Sigmoid colon (tissue), 7 donors: Measurements from ENCODE around the gene TRPM3. TPM values are rescaled to one million over a fixed set of nuclear protein-coding genes. Genes with fewer than 3 reads are reported as not detected.

Experiments
- DNase-seq: peaks from one replicate; pipeline ENCODE4 v3.0.0-alpha.2; 2019
- H3K27ac ChIP-seq, 4 donors: fragments of 200-600 bp; sonication (generic); one replicate each; pipeline ENCODE4 v1.5.1; 2016 to 2019; ENCODE audit warnings: mild to moderate bottlenecking in 1 of 4
- H3K27me3 ChIP-seq, 3 donors: fragments of 200-600 bp; sonication (generic); one replicate each; pipeline ENCODE4 v1.5.1; 2019; ENCODE audit warnings: mild to moderate bottlenecking in 1 of 3
- H3K36me3 ChIP-seq, 4 donors: fragments of 200-600 bp; sonication (generic); one replicate each; pipeline ENCODE4 v1.5.1; 2016 to 2019
- H3K4me1 ChIP-seq, 4 donors: fragments of 200-600 bp; sonication (generic); one replicate each; pipeline ENCODE4 v1.5.1; 2017 to 2019
- H3K4me3 ChIP-seq, 4 donors: fragments of 200-600 bp; sonication (generic); one replicate each; pipeline ENCODE4 v1.5.1; 2017 to 2019; ENCODE audit warnings: mild to moderate bottlenecking in 2 of 4, moderate library complexity in 1 of 4
- H3K9me3 ChIP-seq, 4 donors: fragments of 200-600 bp in 3 of 4; sonication (generic) in 3 of 4; one replicate each; pipeline versions ENCODE4 v1.5.1 to v1.6.1; 2013 to 2019
- EP300 ChIP-seq, 4 donors: sonication (generic); formaldehyde crosslinking; IDR thresholded peaks; one replicate each; pipeline ENCODE4 v1.6.1; 2017; ENCODE audit warnings: antibody characterized with exemption in 4 of 4
- POLR2A ChIP-seq, 2 donors: fragments of 450-650 bp; IDR thresholded peaks; one replicate each; pipeline ENCODE4 v1.6.1; 2016; ENCODE audit warnings: antibody characterized with exemption in 2 of 2, mild to moderate bottlenecking in 2 of 2, moderate library complexity in 2 of 2
- POLR2AphosphoS5 ChIP-seq, 4 donors: sonication (generic); formaldehyde crosslinking; IDR thresholded peaks; one replicate each; pipeline ENCODE4 v1.6.1; 2017; ENCODE audit warnings: antibody characterized with exemption in 4 of 4
- WGBS, 2 donors: extraction: QIAGEN DNeasy Blood & Tissue Kit; methylation state at CpG; one replicate each; pipeline ENCODE4 v1.1.7; 2013; 5-methylcytosine and 5-hydroxymethylcytosine counted together
- intact Hi-C: fragments of 100-400 bp; cut with DNase I; formaldehyde crosslinking; loops from one replicate; pipeline ENCODE4 v1.15.1; 2023
- polyA plus RNA-seq, 3 donors: library from polyadenylated mRNA; stranded (reverse); fragments of 200-250 nt; gene quantifications; one replicate each; pipeline ENCODE4 v1.2.3, GENCODE V29; 2013
- total RNA-seq, 4 donors: library from RNA; depleted of rRNA; stranded (reverse); fragments of >200 nt; gene quantifications; one replicate each; pipeline ENCODE4 v1.1.0, GENCODE V29; 2016
- TF ChIP-seq, protein P1 (sequence below), 4 experiments: fragments of 450-650 bp in 3 of 4; fragments of 200-600 bp in 1 of 4; IDR thresholded peaks; one replicate each; pipeline ENCODE4 v1.5.1; 2016 to 2019; ENCODE audit warnings: antibody characterized with exemption in 4 of 4, mild to moderate bottlenecking in 3 of 4, moderate library complexity in 2 of 4
- donor health status: healthy with polysubstance abuse.
- donor health status: Bipolar disorder and iron deficiency.
- donor health status: healthy.

TRPM3 gene
- total and polyA plus RNA-seq, 7 donors = 0.07 to 1.8 (median 0.41) TPM; not detected in 2

GRCh38 chr9:71025728-71026127 is 95.7 kb downstream of the TRPM3 start:
- TF ChIP-seq, protein P1, sequence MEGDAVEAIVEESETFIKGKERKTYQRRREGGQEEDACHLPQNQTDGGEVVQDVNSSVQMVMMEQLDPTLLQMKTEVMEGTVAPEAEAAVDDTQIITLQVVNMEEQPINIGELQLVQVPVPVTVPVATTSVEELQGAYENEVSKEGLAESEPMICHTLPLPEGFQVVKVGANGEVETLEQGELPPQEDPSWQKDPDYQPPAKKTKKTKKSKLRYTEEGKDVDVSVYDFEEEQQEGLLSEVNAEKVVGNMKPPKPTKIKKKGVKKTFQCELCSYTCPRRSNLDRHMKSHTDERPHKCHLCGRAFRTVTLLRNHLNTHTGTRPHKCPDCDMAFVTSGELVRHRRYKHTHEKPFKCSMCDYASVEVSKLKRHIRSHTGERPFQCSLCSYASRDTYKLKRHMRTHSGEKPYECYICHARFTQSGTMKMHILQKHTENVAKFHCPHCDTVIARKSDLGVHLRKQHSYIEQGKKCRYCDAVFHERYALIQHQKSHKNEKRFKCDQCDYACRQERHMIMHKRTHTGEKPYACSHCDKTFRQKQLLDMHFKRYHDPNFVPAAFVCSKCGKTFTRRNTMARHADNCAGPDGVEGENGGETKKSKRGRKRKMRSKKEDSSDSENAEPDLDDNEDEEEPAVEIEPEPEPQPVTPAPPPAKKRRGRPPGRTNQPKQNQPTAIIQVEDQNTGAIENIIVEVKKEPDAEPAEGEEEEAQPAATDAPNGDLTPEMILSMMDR (IDR thresholded peaks at IDR 0.05) = no peak
- TF ChIP-seq POLR2AphosphoS5 (IDR thresholded peaks at IDR 0.05) (no peak), EP300 (IDR thresholded peaks at IDR 0.05) (no peak), POLR2A (IDR thresholded peaks at IDR 0.05) (no peak)
- Histone ChIP-seq H3K36me3 (no peaks in the 10 kb centered on the region), H3K9me3 (no peaks in the 10 kb centered on the region), H3K27ac (no peak overlapping the region), H3K4me1 (no peaks in the 10 kb centered on the region), H3K4me3 (no peak overlapping the region), H3K27me3 (no peaks in the 10 kb centered on the region)
- DNase-seq = no peak
- intact Hi-C loops = no loop called here
- WGBS, 2 donors = 83 to 98% methylated on average over 2 of the region's 2 CpGs

GRCh38 chr9:71025201-71025600 is 96.2 kb downstream of the TRPM3 start:
- TF ChIP-seq EP300 (IDR thresholded peaks at IDR 0.05) = no peak
- no peak for TF ChIP-seq POLR2AphosphoS5 (IDR thresholded peaks at IDR 0.05)
- no peak for TF ChIP-seq POLR2A (IDR thresholded peaks at IDR 0.05)
- TF ChIP-seq, protein P1 (IDR thresholded peaks at IDR 0.05) = no peak
- H3K36me3 ChIP-seq = no peaks in the 10 kb centered on the region
- 86 to 88% methylated on average over 6 of the region's 6 CpGs for WGBS, 2 donors
- no peak overlapping the region for H3K4me3 ChIP-seq
- no peak for DNase-seq
- H3K27ac ChIP-seq = no peak overlapping the region
- H3K9me3 ChIP-seq = no peaks in the 10 kb centered on the region
- H3K4me1 ChIP-seq = no peaks in the 10 kb centered on the region
- intact Hi-C loops = no loop called here
- H3K27me3 ChIP-seq = no peaks in the 10 kb centered on the region

- Histone ChIP-seq H3K4me3 (no peak overlapping the region), H3K27me3 (no peaks in the 10 kb centered on the region), H3K4me1 (no peaks in the 10 kb centered on the region), H3K27ac (no peak overlapping the region), H3K9me3 (peaks cover 0 to 2% (median under 1%) of the 10 kb centered on the region in 4 donors), H3K36me3 (no peaks in the 10 kb centered on the region)
- intact Hi-C loops = no loop called here
- 88 to 91% methylated on average over 3 of the region's 3 CpGs for WGBS, 2 donors
- no peak for DNase-seq
- TF ChIP-seq POLR2A (IDR thresholded peaks at IDR 0.05) (no peak), POLR2AphosphoS5 (IDR thresholded peaks at IDR 0.05) (no peak), EP300 (IDR thresholded peaks at IDR 0.05) (no peak)
These were observed 111.2 kb downstream of the TRPM3 start for GRCh38 chr9:71010258-71010657.

DNA sequence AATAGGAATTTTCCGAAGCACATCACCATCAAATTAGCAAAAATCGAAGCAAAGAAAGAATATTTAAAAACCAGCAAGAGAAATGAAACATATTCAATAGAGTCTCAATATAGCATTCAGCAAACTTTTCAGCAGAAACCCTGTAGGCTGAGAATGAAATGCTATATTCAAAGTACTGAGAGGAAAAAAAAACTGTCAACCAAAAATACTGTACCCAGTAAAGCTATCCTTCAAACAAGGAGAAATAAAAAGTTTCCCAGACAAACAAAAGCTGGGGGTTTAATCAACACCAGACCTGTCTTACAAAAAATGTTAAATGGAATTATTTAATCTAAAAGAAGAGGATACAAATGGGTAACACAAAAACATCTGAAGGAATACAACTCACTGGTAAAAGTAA is 116.0 kb downstream of the TRPM3 start:
- H3K4me1 ChIP-seq = no peaks in the 10 kb centered on the region
- H3K9me3 ChIP-seq = peaks cover 0 to 6% (median 5%) of the 10 kb centered on the region in 4 donors
- 92 to 94% methylated on average over 2 of the region's 2 CpGs for WGBS, 2 donors
- H3K4me3 ChIP-seq = no peak overlapping the region
- H3K27me3 ChIP-seq = no peaks in the 10 kb centered on the region
- no peaks in the 10 kb centered on the region for H3K36me3 ChIP-seq
- intact Hi-C loops = no loop called here
- DNase-seq = no peak
- no peak for TF ChIP-seq POLR2AphosphoS5 (IDR thresholded peaks at IDR 0.05)
- TF ChIP-seq POLR2A (IDR thresholded peaks at IDR 0.05) = no peak
- TF ChIP-seq EP300 (IDR thresholded peaks at IDR 0.05) = no peak
- TF ChIP-seq, protein P1 (IDR thresholded peaks at IDR 0.05) = no peak
- H3K27ac ChIP-seq = no peak overlapping the region

GRCh38 chr9:71004196-71004595 is 117.2 kb downstream of the TRPM3 start:
- H3K4me3 ChIP-seq = no peak overlapping the region
- no peak for TF ChIP-seq POLR2AphosphoS5 (IDR thresholded peaks at IDR 0.05)
- TF ChIP-seq, protein P1 (IDR thresholded peaks at IDR 0.05) = no peak
- TF ChIP-seq EP300 (IDR thresholded peaks at IDR 0.05) = no peak
- TF ChIP-seq POLR2A (IDR thresholded peaks at IDR 0.05) = no peak
- H3K9me3 ChIP-seq = peaks cover 0 to 6% (median 5%) of the 10 kb centered on the region in 4 donors
- intact Hi-C loops = no loop called here
- 91 to 96% methylated on average over 4 of the region's 4 CpGs for WGBS, 2 donors
- H3K4me1 ChIP-seq = no peaks in the 10 kb centered on the region
- H3K27me3 ChIP-seq = no peaks in the 10 kb centered on the region
- DNase-seq = no peak
- no peaks in the 10 kb centered on the region for H3K36me3 ChIP-seq
- no peak overlapping the region for H3K27ac ChIP-seq
